ENCODE measurements around the gene FLT4. TPM values are rescaled to one million over a fixed set of nuclear protein-coding genes. Genes with fewer than 3 reads are reported as not detected.

FLT4 gene
- total RNA-seq (2022; extraction: Qiagen RNA extraction), result 3.4 to 4.3 TPM (median 3.6 TPM) in 5 replicates

GRCh38 chr5:180649297-180650039 is at the start of gene FLT4:
FLT4 (minus strand) TSS chr5:180649600; CDS start chr5:180649545, 55 bp downstream.

GRCh38 chr5:180591311-180591887 is 58.0 kb downstream of the FLT4 start, which contains the start of gene SCGB3A1:
SCGB3A1 (minus strand) TSS chr5:180591499; CDS start chr5:180591462, 37 bp downstream.

Other genes with a start within 250 kb of the FLT4 start
- 14.2 to 20.3 TPM (median 18.0 TPM) in 5 replicates for gene CNOT6, start 155.2 kb downstream of the FLT4 start, total RNA-seq (2022; extraction: Qiagen RNA extraction)
- not detected in 5 replicates for gene SCGB3A1, start 58.1 kb downstream of the FLT4 start, total RNA-seq (2022; extraction: Qiagen RNA extraction)
- not detected in 5 replicates for gene OR2Y1, start 90.5 kb upstream of the FLT4 start, total RNA-seq (2022; extraction: Qiagen RNA extraction)
- 76.3 to 88.5 TPM (median 86.7 TPM) in 5 replicates for gene MGAT1, start 153.2 kb upstream of the FLT4 start, total RNA-seq (2022; extraction: Qiagen RNA extraction)
- gene ZFP62, start 211.7 kb upstream of the FLT4 start, total RNA-seq (2022; extraction: Qiagen RNA extraction), result 7.2 to 9.3 TPM (median 8.2 TPM) in 5 replicates
- 0.06 TPM in 1 of 5 replicates, not detected in the others for gene BTNL8, start 249.6 kb upstream of the FLT4 start, total RNA-seq (2022; extraction: Qiagen RNA extraction)

Data from A549 treated with AZD2906 at 1 μM for 4 hours (cell line).